Measurements from ENCODE around the gene ESYT1. TPM values are rescaled to one million over a fixed set of nuclear protein-coding genes. Genes with fewer than 3 reads are reported as not detected.

ESYT1 gene
- total and polyA plus RNA-seq, 10 of the 15 experiments (the other 5 are each of a cell fraction or from before 2014, with no cell fraction given): 47.5 to 120 (median 87.1) TPM

DNA sequence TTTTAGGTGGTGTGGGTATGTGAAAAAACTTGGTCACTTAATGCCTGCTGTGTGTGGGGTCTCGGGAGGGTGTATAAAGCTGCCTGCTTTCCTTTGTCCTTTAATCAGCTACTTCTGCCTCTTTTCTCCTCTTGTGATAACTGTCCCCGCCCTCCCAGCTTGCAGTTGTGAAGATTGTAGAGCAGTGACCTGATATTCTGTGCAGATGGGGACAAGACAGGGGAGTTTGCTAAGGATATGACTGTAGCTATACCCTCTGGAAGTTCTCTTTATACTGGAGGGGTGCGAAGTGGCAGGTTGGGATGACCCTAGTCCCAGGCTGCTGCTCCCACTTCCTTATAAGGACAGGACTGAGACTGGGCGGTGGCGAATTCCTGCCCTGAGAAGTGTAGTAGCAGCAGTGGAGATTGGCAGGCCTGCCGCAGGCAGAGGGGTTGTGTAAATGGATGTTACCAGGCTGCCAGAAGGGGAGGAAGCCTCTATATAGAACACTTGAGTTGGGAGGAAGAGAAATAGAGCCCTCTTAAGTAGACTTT lies 30.9 kb downstream of the ESYT1 start (continued):
- TF ChIP-seq ZNF622 (IDR thresholded peaks at IDR 0.05) (no peak), SKIL (IDR thresholded peaks at IDR 0.05; ENCODE audit: low read depth, poor library complexity, severe bottlenecking) (no peak), ZBTB11 (CRISPR knock-in tag; IDR thresholded peaks at IDR 0.05) (no peak), ELK1 (IDR thresholded peaks at IDR 0.05; ENCODE audit: low read depth, low read length) (no peak), TAF1 (IDR thresholded peaks at IDR 0.05; ENCODE audit: borderline replicate concordance, low read depth, low read length) (0 out of 2 replicates have a peak, but pooled peaks have one; percentile 16), KDM1A (IDR thresholded peaks at IDR 0.05; ENCODE audit: borderline replicate concordance) (no peak), ASH2L (IDR thresholded peaks at IDR 0.05; ENCODE audit: borderline replicate concordance, low read depth) (no peak), RFX5 (IDR thresholded peaks at IDR 0.05; ENCODE audit: low read depth, low read length) (no peak), MYC (IDR thresholded peaks at IDR 0.05; ENCODE audit: insufficient read depth, insufficient read length, insufficient replicate concordance, low read length, severe bottlenecking) (no peak), SRF (IDR thresholded peaks at IDR 0.05; ENCODE audit: low read depth in 2 of 2, low read length in 2 of 2) (peak in 1 of 2 experiments; percentile 78; a peak in 3 of 4 replicates), HDGF (IDR thresholded peaks at IDR 0.05) (no peak), FOXM1 (IDR thresholded peaks at IDR 0.05; ENCODE audit: low read depth, low read length) (no peak), PKNOX1 (IDR thresholded peaks at IDR 0.05) (peak; percentile 59; the same call in 1 of the 2 replicates), MTA3 (IDR thresholded peaks at IDR 0.05; ENCODE audit: borderline replicate concordance, low read length) (0 out of 2 replicates have a peak, but pooled peaks have one; percentile 27), PAX8 (IDR thresholded peaks at IDR 0.05) (no peak), MXI1 (IDR thresholded peaks at IDR 0.05; ENCODE audit: low read depth, low read length) (no peak), CBFB (IDR thresholded peaks at IDR 0.05; ENCODE audit: low read depth) (no peak), SPI1 (IDR thresholded peaks at IDR 0.05; ENCODE audit: borderline replicate concordance, insufficient read depth, low read depth, low read length) (peak; percentile 10; the same call in 1 of the 2 replicates), KLF5 (IDR thresholded peaks at IDR 0.05; ENCODE audit: partially characterized antibody) (no peak), E2F8 (IDR thresholded peaks at IDR 0.05; ENCODE audit: low read depth, partially characterized antibody) (no peak)
